Posterior vena cava (tissue), 2 donors: ENCODE results near the gene UBTD1. TPM values are rescaled to one million over a fixed set of nuclear protein-coding genes. Genes with fewer than 3 reads are reported as not detected.
"Not testable (repeated sequence)": the region's sequence is repeated elsewhere in the genome, so short reads cannot be mapped to it uniquely, and the experiment has no call there.

Source experiments
- DNase-seq: peaks from one replicate; pipeline ENCODE4 v3.0.0-alpha.2; 2020; ENCODE audit warnings: low spot score
- intact Hi-C, 2 donors: fragments of 100-400 bp; cut with DNase I; formaldehyde crosslinking; loops; one replicate each; pipeline versions ENCODE4 v1.14.1 to v1.14.2; 2022 to 2023
- long read RNA-seq, 2 donors: library from polyadenylated mRNA; unstranded; transcript quantifications; one replicate each; pipeline ENCODE4 v2.0.0, GENCODE V29; 2020 to 2021
- total RNA-seq, 2 donors: library from RNA; stranded (reverse); fragmentation: NEBNext Ultra II Directional; extraction: Animal tissue kit (Norgen Biotek cat#: 25700); gene quantifications; one replicate each; pipeline ENCODE4 v1.2.1, GENCODE V29; 2021
- donor health status: DM: yes; HTN: yes; CAD: no.
- donor health status: DM: yes; HTN: yes; CAD: no.

The UBTD1 gene, protein sequence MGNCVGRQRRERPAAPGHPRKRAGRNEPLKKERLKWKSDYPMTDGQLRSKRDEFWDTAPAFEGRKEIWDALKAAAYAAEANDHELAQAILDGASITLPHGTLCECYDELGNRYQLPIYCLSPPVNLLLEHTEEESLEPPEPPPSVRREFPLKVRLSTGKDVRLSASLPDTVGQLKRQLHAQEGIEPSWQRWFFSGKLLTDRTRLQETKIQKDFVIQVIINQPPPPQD
- 10 to 100 TPM; 15.6 to 16.5 TPM for total RNA-seq
- long read RNA-seq, donor 1, transcript UBTD1-201 (3 exons, 1,706 nt): major isoform, 16 of 18 reads
- long read RNA-seq, donor 1, partial matches to known transcripts: 0 of 18 reads
- long read RNA-seq, donor 1, other reads (novel, unspliced or antisense): 2 of 18 reads
- long read RNA-seq, donor 2, transcript UBTD1-201 (3 exons, 1,706 nt): major isoform, 105 of 112 reads
- long read RNA-seq, donor 2, partial matches to known transcripts: 6 of 112 reads
- long read RNA-seq, donor 2, other reads (novel, unspliced or antisense): 1 of 112 reads

DNA sequence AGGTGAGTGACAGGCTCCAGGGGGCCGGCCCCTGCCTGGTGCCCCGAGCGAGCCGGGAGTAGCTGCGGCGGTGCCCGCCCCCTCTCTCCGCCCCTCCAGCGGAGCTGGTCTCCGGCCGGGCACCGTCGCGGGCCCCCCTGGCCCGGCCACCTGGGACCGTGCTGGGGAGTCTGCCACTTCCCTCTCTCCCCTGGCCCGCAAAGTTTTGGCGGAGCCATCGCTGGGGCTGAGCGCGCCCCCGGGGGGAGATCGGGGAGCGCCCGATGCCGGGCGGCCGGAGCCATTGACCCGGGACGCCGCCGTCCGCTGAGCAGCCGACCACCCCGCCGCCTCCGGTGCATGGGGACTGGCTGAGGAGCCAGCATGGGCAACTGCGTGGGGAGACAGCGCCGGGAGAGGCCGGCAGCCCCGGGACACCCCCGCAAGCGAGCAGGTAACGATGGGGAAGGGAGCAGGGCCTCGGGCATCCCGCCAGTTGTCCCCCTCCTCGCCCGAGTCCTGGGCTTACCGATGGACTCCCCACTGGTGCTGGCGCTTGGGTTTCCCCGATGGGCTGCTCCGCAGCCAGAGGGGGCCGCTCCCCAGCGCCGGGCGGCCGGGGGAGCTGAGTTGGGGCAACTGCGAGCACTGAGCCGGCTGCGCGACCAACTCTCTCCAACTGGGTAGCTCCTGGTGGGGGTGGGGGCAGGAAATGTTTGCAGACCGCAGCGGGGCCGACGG lies at the start of gene UBTD1:
UBTD1 (plus strand) TSS at position 84 of the 720 bp plus-strand sequence; CDS start at position 364, 280 bp downstream.
- intact Hi-C loops: no loop called here
- DNase-seq: peak; percentile 88

DNA sequence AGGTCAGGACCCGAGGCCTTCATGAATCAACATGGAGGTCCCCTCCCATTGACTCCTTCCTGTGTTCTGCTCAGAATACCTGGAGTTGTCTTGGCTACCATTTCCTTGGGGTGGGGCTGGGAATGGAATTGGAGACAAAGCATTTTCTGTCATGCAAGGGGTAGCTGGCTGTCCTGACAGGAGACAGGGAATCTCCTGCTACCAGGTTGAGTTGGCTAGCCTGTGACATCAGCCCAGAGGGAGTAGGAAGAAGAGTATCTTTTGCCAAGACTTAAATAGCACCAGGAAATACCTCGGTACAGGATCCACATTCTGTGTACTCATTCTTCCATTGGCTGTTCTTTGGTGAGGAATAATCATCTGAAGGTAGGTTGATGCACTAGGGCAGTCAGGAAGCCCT lies 47.9 kb upstream of the UBTD1 start:
- no peak for DNase-seq
- intact Hi-C loops: no loop called here

DNA sequence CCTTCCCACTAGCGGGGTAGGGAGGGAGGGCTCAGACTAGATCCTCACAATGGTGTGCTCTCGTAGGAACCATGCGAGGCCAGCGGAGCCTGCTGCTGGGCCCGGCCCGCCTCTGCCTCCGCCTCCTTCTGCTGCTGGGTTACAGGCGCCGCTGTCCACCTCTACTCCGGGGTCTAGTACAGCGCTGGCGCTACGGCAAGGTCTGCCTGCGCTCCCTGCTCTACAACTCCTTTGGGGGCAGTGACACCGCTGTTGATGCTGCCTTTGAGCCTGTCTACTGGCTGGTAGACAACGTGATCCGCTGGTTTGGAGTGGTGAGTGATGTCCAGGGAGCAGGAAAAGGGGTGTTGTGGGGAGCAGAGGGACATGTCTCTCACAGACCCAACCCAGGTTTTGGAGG lies 47.1 kb upstream of the UBTD1 start:
- intact Hi-C loops: no loop called here

DNA sequence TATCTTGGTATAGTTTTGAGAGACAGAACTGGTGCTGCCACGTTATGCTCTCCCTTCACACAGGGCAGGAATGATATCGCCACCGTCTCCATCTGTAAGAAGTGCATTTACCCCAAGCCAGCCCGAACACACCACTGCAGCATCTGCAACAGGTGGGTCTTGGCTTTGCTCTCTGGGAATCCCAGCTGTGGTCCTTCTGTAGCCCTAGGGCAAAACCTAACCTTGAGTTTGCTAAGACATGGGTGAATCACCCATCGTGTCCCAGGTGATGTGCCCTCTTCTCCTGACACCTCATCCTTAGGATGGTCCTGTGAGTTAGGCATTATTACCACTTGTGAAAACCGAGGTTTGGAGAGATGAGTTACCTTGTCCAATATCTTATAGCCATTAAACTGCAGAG lies 46.4 kb upstream of the UBTD1 start:
- DNase-seq: no peak
- intact Hi-C loops: no loop called here

More for the DNA sequence above, 47.1 kb upstream of the UBTD1 start:
- DNase-seq: no peak

DNA sequence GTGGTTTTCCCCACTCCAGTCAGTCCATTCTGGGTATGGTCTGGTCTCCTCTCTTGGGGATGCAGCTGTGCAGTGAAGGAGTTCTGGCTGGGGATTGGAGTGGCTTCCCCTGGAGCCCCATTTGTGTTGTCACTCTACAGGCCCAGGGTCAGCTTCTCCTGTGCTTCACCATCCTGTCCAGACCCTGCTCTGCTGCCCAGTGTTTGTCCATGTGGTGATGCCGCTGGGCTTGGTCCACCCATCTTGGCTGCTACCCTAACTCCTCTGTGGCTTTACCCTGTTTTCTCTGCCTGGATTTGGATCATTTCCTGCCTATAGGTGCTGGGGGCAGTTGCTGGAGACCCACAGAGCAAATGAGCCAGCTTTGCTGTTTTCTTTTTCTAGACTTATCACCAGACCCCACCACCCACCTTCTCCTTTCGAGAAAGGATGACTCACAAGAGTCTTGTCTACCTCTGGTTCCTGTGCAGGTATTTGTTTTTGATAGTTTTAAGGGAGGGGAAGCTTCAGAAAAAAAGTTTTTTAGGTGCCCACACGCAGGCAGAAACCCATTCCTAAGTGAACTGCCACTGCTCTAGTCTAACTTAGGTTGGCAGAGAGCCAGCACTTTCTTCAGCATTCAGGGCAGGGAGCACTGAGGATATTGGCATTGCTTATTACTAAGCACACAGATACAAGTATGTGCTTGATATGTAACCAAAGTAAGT lies 44.2 kb upstream of the UBTD1 start:
- intact Hi-C loops: no loop called here
- no peak for DNase-seq

DNA sequence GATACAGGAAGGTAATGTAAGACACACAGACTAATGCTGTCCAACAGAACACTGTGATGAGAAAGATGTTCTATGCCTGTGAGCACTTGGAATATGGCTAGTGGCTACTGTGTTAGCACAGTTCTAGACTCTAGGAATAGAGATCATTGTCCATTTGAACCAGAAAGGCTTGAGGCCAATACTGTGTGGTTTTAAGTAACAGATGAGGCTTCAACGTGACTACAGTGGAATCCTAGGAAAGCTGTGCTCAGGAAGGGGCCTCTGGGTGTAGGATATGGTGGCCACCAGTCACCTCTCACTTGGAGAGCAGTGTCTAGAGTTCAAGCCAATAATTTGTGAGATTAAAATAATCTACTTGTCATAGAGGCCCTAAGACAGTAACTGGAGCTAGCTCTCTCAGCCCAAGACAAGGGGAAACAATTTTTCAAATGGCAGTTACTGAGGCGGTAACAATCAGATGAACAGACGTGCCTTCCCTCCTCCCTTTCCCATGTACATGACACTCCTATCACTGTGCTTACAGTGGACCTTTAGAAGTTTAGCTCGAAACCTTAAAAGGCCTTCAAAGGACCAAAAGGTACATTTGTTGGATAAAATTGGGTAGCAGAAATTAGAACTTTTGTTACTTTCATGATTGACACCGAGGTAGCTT lies 42.6 kb upstream of the UBTD1 start:
- intact Hi-C loops: no loop called here
- DNase-seq: no peak

DNA sequence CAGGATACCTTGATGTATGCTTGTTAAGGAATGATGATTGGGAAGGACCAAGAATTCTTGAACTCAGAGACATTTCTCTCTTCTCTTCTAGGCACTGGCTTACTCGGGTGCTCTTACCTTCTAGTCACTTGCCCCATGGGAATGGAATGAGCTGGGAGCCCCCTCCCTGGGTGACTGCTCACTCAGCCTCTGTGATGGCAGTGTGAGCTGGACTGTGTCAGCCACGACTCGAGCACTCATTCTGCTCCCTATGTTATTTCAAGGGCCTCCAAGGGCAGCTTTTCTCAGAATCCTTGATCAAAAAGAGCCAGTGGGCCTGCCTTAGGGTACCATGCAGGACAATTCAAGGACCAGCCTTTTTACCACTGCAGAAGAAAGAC lies 42.0 kb upstream of the UBTD1 start:
- intact Hi-C loops: no loop called here
- DNase-seq: no peak

DNA sequence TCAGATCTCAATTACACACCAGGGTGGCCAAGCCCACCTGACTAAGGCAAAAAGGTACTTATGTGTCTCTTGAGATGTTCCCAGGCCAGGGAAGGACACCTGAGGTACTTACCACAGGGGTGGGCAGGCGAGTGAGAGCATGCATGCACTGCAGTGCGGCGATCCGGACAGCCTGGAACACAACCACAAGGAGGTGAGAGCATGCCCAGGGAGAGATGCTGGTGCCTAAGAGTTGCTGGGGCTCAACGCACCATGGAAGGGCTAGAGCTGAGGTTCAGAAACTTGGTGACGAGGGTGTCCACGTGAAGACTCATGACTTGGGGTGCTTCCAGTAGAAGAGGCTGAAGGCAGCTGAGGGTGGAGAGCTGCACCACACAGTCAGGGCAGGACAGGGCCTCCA lies 39.6 kb upstream of the UBTD1 start:
- no peak for DNase-seq
- intact Hi-C loops: no loop called here

DNA sequence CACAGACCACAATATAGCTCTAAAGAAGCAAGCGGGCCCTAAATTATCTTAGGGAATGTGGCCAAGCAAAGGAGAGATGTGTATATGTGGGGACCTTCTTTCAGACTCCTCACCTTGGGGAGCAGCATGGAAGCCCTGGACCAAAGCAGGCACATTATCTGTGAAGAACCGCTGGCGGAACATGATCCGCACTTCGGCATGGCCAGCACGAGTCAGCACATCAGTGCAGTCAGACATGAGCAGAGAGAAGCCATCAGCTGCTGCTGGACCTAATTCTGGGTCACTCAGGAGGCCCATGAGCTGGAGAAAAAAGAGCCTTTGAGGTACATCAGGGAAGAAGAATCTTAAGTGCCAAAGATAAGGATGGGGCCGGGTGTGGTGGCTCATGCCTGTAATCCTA lies 38.8 kb upstream of the UBTD1 start:
- DNase-seq: no peak
- intact Hi-C loops: loop anchor here (10.0 kb wide), 2 partner anchors 85 to 95 kb away; no protein-coding TSS in a partner anchor

DNA sequence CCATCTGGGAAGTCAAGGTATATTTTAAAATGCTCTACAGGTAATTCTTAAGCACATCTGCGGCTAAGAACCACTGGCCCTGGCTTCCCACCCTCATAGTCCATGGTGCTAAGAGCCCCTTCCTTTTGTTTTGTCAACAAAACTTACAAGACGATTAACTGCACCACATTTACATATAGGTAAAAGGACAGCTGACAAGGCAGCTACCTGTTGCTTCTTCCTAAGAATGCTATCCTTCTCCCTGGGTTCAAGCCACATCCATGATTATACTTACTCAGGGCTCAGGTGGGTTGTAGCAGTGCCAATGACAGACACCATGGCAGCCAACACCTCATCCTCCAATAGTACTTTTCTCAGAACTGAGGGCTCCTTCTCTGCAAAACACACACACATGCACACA lies 36.4 kb upstream of the UBTD1 start:
- DNase-seq: no peak
- intact Hi-C loops: loop anchor here (10.0 kb wide), 2 partner anchors 82 to 92 kb away; no protein-coding TSS in a partner anchor

DNA sequence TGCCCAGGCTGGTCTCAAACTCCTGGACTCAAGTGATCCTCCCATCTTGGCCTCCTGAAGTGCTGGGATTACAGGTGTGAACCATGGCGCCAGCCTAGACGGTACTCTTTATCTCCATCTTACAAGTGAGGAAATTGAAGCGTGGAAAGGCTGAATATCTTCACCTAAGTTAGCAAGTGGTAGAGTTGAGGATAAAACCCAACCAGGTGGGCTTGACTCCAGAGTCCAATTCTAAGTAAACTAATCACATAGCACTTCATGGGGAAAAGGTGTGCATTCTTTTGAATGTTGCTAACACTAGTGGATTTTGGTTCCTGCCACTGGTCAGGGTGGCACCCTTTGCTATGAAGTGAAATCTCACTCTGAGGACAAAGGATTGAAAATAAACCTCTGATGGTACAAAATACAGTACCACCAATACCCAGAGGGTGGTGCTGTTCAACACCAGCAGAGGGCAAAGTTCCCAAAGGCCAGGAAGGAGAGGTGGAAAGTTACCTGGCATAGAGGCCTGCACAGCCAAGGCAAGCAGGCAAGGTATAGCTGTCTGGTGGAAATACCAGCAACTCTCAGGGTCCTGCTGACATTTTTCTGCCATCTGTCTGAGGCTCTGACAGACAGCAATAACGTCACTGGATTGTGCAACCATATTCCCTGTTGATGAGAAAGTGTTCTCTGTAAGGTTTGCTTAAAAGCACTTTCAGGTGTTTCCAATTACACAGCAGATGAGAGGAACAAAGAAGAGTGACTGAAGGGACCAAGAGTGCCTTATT lies 35.2 kb upstream of the UBTD1 start:
- intact Hi-C loops: loop anchor here (10.0 kb wide), 2 partner anchors 81 to 91 kb away; no protein-coding TSS in a partner anchor
- DNase-seq: no peak

DNA sequence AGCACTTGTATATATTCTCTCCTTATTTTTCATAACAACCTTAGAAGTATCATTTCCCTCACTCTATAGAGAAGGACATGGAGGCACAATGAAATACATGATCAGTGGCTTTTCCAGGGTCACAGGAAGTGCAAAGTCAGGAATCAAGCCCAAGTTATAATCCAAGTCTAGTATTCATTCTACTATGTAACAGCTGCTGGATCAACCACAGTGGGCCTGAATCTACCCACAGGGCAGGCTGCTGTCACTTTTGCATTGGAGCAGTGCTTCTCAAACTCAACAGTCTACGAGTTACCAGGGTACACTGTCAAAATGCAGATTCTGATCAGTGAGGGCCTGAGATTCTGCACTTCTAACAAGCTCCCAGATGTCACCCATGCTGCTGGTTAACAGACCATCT lies 34.5 kb upstream of the UBTD1 start:
- intact Hi-C loops: loop anchor here (10.0 kb wide), 2 partner anchors 81 to 91 kb away; no protein-coding TSS in a partner anchor
- no peak for DNase-seq

DNA sequence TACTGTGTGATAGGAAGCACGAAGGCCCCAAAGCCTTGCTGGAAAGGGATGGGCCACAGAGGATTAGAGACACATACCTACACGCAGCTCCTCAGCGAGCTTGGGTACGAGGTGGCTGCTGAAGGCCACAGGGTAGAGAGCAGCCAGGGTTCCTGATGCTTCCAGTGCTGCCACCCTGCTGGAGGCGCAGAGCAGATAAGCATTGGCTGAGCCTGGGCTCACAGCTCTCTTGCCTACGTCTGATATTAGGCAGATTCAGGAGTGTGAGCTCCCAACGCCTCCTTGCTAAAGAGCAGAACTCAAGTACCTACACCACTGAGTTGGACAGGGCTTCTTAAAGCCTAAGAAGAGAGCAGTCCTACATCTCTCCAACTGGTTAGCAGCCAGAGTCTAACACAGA lies 32.7 kb upstream of the UBTD1 start:
- no peak for DNase-seq
- intact Hi-C loops: loop anchor here (10.0 kb wide), 2 partner anchors 79 to 89 kb away; no protein-coding TSS in a partner anchor

DNA sequence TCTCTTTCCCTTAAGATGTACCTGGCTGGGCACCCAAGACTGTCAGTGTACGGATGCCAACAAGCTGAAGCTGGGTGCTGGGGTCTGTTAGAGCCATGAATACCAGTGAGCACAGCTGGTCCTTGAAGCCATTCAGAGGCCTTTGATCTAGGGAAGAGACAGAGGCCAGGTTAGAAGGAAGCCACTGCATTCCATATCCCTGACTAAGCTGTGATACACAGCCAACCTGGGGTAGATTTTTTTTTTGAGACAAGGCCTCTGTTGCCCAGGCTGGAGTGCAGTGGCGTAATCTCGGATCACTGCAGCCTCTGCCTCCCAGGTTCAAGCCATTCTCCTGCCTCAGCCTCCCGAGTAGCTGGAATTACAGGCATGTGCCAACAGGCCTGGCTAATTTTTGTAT lies 32.0 kb upstream of the UBTD1 start:
- intact Hi-C loops: loop anchor here (10.0 kb wide), 2 partner anchors 78 to 88 kb away; no protein-coding TSS in a partner anchor
- DNase-seq: no peak

DNA sequence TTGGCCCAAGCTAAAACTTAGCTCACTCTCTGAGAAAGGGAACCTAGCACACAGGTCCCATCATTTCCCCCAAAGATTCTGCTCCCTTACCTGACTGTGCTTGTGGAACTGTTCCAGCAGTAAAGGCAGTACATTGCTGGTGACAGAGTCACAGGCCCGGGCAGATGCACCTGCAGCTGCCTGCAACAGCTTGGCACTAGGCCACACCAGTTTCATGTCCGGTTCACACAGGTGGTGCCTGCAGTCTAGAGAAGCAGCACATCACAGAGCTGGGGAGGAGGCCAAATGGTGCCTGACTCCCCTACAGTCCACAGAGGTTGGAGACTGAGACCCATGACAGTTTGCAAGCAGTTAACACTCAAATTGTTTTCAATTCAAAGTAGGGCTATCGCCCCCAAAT lies 30.6 kb upstream of the UBTD1 start:
- no peak for DNase-seq
- intact Hi-C loops: loop anchor here (10.0 kb wide), 2 partner anchors 77 to 87 kb away; no protein-coding TSS in a partner anchor

DNA sequence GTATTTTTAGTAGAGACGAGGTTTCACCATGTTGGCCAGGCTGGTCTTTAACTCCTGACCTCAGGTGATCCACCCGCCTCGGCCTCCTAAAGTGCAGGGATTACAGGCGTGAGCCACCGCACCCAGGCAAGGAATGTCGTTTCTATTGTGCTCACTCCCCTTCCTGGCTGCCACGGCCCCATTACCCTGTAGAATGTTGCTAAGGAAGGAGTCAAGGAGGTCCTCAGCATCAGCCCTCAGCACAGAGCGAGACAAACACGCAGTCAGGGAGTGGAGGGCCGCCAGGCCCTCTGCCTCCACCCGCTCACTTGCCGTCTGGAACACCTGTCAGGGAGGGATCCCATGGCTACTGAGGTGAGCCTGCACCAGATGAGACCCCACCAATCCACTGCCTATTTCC lies 29.9 kb upstream of the UBTD1 start:
- intact Hi-C loops: loop anchor here (10.0 kb wide), 2 partner anchors 76 to 86 kb away; no protein-coding TSS in a partner anchor
- not testable (repeated sequence) for DNase-seq

DNA sequence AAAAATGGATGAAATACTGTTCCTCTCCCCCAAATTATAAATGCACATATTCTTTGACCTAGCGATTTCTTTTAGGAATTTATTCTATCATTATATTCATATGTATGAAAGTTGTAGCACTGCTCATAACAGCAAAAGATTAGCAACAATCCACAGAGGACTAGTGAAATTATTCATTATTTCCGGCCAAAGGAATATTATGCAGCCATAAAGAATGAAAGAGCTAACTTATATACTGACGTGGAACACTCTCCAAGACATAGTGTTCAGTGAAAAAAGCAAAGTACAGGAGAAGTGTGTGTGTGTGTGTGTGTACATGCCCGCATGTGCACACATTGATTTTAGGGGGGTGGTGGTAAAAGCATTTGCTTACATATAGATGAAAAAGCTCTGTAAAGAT lies 23.8 kb upstream of the UBTD1 start:
- intact Hi-C loops: no loop called here
- no peak for DNase-seq

DNA sequence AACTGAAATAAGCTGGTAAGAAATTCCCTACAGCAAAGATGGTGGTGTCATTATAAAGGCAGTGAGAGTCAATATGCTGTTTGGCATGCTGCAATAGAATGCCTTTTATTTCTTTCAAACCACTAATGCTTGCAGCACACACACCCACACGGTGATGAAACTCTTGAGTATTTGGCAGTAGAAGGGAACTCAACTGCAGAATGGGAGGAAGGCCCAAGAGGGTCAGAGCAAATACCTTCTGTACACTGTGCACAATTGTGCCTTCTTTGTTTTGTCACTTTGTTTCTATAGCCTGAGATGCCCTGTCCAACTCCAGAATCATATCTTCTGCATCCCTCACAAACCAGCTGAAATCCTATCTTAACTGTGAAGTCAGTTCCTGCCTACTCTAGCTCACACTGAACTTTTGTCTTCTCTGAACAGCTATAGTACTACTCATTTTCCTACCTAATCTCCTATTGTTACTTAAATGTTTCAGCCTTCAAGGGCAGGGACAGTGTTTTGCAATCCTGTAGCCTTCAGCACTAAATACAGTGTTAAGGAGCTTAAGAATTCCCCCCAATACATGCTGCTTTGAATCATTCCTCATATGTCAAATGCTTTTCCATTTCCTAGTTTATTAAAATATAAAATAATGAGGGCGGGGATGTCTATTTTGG lies 22.7 kb upstream of the UBTD1 start:
- no peak for DNase-seq
- intact Hi-C loops: no loop called here
